ENCODE results near the gene PDZK1. TPM values are rescaled to one million over a fixed set of nuclear protein-coding genes. Genes with fewer than 3 reads are reported as not detected.
"Not testable (repeated sequence)": the region's sequence is repeated elsewhere in the genome, so short reads cannot be mapped to it uniquely, and the experiment has no call there.

Gene PDZK1
- total and polyA plus RNA-seq, 7 donors: 0.15 to 1.6 (median 0.44) TPM; not detected in 3

DNA sequence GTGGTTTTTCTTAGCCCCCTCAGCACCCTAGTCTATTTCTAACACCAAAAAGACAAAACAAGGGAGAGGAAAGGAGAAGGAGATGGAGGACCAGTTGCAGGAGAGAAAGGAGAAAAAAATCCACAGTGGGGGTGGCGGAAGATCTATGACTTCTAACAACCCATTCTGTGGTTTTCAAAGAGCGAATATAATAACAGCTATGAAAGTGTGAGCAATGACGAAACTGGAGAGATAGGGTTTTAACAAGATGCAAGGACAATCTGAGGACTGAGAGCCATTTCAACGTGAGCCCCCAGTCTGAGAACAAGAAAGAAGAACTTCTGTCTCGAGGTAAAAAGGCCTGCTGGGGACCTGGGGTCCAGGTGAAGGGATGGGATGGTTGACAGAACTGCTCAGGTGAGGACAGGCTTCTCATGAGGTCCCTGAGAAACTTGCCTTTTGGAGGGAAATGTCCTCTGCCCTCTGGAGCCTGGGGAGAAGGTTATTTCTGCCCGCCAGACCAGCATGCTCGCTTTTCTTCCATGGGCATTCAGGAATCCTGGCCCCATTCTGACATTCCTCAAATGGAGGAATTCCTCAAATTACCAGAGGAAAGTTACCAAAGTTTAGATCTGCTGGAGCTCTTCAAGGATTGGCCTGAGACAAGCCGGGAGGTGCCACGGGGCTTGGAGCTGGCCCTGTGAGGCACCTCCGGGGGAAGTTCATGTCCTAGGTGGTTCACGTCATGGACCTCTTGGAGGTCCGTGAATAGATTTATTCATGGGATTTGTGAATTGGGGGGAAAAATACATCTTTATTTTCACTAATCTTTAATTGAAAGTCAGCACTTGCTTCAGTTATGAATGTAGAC lies 12.3 kb upstream of the PDZK1 start, which contains the start of gene CD160:
TSS of gene CD160 (plus strand) at position 270 of the 850 bp plus-strand sequence. CDS start 8,829 bp downstream, outside the sequence.
- Histone ChIP-seq H3K27ac (no peak within 1 kb of the TSS), H3K36me3 (ENCODE audit: insufficient read depth in 1 of 2, low read depth in 1 of 2) (no peaks in the 10 kb centered on the region), H3K27me3 (ENCODE audit: insufficient read depth in 3 of 3, low read length in 2 of 3) (no peaks in the 10 kb centered on the region), H3K4me3 (no peak within 1 kb of the TSS), H3K9me3 (no peaks in the 10 kb centered on the region), H3K4me1 (peaks cover 6% of the 10 kb centered on the region)
- ATAC-seq (no peak), DNase-seq (no peak)
- WGBS, 3 donors: 87 to 89% (median 89%) methylated on average over 12 of the region's 12 CpGs
- intact Hi-C loops (cut with DNase I): no loop called here
- TF ChIP-seq, protein P1, sequence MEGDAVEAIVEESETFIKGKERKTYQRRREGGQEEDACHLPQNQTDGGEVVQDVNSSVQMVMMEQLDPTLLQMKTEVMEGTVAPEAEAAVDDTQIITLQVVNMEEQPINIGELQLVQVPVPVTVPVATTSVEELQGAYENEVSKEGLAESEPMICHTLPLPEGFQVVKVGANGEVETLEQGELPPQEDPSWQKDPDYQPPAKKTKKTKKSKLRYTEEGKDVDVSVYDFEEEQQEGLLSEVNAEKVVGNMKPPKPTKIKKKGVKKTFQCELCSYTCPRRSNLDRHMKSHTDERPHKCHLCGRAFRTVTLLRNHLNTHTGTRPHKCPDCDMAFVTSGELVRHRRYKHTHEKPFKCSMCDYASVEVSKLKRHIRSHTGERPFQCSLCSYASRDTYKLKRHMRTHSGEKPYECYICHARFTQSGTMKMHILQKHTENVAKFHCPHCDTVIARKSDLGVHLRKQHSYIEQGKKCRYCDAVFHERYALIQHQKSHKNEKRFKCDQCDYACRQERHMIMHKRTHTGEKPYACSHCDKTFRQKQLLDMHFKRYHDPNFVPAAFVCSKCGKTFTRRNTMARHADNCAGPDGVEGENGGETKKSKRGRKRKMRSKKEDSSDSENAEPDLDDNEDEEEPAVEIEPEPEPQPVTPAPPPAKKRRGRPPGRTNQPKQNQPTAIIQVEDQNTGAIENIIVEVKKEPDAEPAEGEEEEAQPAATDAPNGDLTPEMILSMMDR (IDR thresholded peaks at IDR 0.05): no peak

DNA sequence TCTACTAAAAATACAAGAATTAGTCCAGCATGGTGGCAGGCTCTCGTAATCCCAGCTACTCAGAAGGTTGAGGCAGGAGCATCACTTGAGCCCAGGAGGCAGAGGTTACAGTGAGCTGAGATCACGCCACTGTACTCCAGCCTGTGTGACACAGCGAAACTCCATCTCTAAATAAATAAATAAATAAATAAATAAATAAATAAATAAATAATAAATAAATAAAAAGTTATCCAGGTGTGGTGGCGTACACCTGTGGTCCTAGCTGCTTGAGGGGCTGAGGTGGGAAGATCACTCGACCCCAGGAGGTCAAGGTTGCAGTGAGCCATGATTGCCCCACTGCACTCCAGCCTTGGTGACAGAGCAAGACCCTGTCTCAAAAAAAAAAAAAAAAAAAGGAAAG lies 11.3 kb upstream of the PDZK1 start:
- ATAC-seq; H3K4me3 ChIP-seq; H3K9me3 ChIP-seq; H3K27ac ChIP-seq; DNase-seq; H3K36me3 ChIP-seq (ENCODE audit: insufficient read depth in 1 of 2, low read depth in 1 of 2); H3K4me1 ChIP-seq; intact Hi-C loops (cut with DNase I); H3K27me3 ChIP-seq (ENCODE audit: insufficient read depth in 3 of 3, low read length in 2 of 3): not testable (repeated sequence)
- 96 to 98% (median 97%) methylated on average over 5 of the region's 5 CpGs for WGBS, 3 donors

DNA sequence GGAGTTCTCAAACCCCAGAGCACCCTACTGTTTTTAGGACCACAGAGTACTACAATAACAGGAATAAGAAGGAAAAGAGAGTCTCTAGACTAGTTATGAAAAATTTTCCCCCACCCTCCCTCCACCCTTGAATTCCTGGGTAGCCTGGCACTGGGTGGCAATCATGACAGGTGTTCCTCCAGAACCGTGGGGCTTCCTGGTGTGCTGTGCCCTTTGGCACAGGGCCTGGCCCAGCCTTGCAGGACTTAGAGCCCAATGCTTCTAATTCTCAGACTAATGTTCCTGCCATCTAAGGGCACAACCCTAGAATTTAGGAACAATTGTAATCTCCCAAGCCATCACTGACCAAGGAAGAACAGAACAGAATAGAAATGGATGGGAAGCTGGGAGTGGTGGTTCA lies 10.7 kb upstream of the PDZK1 start:
- intact Hi-C loops (cut with DNase I): no loop called here
- no peaks in the 10 kb centered on the region for H3K36me3 ChIP-seq (ENCODE audit: insufficient read depth in 1 of 2, low read depth in 1 of 2)
- TF ChIP-seq, protein P1 (IDR thresholded peaks at IDR 0.05): no peak
- DNase-seq: no peak
- peaks cover 6% of the 10 kb centered on the region for H3K4me1 ChIP-seq
- no peaks in the 10 kb centered on the region for H3K27me3 ChIP-seq (ENCODE audit: insufficient read depth in 3 of 3, low read length in 2 of 3)
- no peak for ATAC-seq
- 11 to 20% (median 20%) methylated on average over 1 of the region's 1 CpG for WGBS, 3 donors
- H3K27ac ChIP-seq: no peak overlapping the region
- H3K4me3 ChIP-seq: no peak overlapping the region
- H3K9me3 ChIP-seq: no peaks in the 10 kb centered on the region

DNA sequence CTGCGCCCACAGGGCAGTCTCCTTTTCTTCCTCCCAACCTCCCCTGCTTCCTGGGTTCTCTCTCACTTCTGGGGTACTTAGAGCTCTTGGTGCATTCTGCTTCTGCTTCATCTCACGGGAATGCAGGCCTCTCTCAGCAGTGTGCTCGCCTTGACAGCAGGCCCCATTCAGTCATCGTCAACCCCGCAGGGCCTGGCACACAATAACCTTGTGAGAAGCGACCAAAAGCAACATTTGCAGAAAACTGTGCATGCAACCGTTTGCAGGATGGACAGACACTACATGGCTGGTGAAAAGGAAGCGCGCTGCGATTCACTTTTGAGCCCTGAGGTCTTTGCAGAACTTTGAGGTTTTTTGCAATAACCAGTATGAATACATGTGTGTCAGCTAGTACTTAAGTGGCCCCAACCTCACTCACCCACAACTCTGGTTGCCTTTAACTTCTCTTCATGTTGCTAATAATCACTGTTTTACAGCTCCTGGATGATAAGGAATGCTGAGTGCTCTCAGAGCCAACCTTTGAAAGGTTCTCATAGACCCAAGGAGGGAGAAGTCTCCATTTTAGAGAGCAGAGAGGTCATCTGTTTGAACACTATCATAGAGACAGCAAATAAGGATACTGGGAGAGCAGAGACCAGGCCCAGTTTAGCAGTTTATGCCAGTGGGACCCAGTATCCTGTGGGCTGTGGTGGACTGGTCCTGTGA lies 9.6 kb upstream of the PDZK1 start:
- no peaks in the 10 kb centered on the region for H3K36me3 ChIP-seq (ENCODE audit: insufficient read depth in 1 of 2, low read depth in 1 of 2)
- TF ChIP-seq, protein P1 (IDR thresholded peaks at IDR 0.05): no peak
- no peak for ATAC-seq
- no peaks in the 10 kb centered on the region for H3K9me3 ChIP-seq
- DNase-seq: no peak
- H3K4me3 ChIP-seq: no peak overlapping the region
- no peaks in the 10 kb centered on the region for H3K27me3 ChIP-seq (ENCODE audit: insufficient read depth in 3 of 3, low read length in 2 of 3)
- WGBS, 3 donors: 76 to 86% (median 83%) methylated on average over 10 of the region's 10 CpGs
- H3K4me1 ChIP-seq: peaks cover 6% of the 10 kb centered on the region
- intact Hi-C loops (cut with DNase I): no loop called here
- no peak overlapping the region for H3K27ac ChIP-seq

DNA sequence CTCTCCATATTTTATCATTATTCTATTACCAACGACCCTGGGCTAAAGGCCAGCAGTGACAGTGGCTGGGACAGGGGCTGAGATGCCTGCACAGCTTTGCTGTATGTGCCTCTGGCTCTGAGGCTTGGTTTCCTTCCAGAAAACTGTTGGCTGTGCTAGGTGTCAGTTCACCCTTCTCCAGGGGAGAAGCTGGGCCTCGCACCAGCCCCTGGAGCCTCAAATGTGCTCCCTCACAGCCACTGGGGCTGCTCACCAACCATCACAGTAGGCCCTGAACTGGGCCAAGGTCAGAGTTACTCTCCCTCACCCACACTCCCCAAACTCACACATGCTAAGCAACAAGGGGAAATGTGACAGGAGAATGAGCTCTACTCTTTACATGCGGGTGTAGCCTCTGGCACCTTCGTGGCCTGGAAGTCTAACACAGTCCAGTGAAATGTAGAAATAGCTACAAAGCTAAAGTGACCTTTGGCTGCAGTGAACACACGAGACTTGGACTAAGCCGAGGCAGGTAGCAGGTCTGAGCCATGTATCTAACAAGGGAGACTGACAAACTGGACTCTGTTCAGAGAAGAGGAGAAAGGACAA lies 7.5 kb upstream of the PDZK1 start:
- no peaks in the 10 kb centered on the region for H3K27me3 ChIP-seq (ENCODE audit: insufficient read depth in 3 of 3, low read length in 2 of 3)
- intact Hi-C loops (cut with DNase I): no loop called here
- DNase-seq: no peak
- TF ChIP-seq, protein P1 (IDR thresholded peaks at IDR 0.05): no peak
- no peak overlapping the region for H3K4me3 ChIP-seq
- H3K36me3 ChIP-seq (ENCODE audit: insufficient read depth in 1 of 2, low read depth in 1 of 2): no peaks in the 10 kb centered on the region
- no peaks in the 10 kb centered on the region for H3K4me1 ChIP-seq
- WGBS, 3 donors: 49 to 61% (median 50%) methylated on average over 6 of the region's 6 CpGs
- no peaks in the 10 kb centered on the region for H3K9me3 ChIP-seq
- no peak overlapping the region for H3K27ac ChIP-seq
- ATAC-seq: no peak

Measured in psoas muscle (tissue), 8 donors.